NCI-H1417 (cell line): ENCODE data around the gene KRTDAP.

Experiments used
- DNase-seq, 3 experiments: peaks; one replicate each; lab custom pipeline; 2025; lab: John Stamatoyannopoulos, UW

Gene KRTDAP

DNA sequence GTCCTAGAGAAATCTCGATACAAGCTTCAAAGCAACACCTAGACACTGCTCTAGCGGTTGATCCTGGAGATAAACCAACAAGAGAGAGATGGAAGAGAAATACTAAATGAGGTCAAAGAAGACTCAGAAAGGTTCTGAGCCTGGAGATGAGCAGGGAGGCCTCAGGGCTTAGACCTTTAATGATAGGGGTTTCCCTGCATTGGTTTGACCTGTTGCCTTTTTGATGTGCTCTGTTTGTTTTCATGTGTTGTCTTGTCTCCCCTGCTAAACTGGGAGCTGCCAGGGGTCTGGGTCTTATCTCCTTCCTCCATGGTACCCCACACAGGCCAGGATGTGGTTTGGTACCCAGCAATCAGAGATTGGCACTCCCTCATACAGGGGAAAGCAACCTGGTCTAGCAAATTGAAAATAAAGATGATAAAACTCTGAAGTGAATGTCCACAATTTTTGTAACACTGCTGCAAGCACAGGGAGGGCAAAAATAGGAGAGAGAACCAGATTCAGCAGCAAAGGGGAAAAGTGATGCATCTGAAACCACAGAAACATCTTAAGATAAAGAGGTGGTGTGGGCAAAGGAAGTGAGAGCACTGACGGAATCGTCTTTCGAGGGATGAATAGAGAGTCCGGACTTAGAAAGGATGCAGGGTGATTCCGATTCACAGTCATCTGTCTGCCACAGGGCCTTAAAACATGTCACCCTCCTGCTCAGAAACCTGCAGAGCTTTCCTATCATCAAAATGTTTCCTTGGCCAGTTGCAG lies 38.7 kb downstream of the KRTDAP start:
- DNase-seq, result no peak

- peak in 2 of 3 experiments; percentile 79 to 92 for DNase-seq
Observed at GRCh38 chr19:35449359-35450043, 40.8 kb downstream of the KRTDAP start.

DNA sequence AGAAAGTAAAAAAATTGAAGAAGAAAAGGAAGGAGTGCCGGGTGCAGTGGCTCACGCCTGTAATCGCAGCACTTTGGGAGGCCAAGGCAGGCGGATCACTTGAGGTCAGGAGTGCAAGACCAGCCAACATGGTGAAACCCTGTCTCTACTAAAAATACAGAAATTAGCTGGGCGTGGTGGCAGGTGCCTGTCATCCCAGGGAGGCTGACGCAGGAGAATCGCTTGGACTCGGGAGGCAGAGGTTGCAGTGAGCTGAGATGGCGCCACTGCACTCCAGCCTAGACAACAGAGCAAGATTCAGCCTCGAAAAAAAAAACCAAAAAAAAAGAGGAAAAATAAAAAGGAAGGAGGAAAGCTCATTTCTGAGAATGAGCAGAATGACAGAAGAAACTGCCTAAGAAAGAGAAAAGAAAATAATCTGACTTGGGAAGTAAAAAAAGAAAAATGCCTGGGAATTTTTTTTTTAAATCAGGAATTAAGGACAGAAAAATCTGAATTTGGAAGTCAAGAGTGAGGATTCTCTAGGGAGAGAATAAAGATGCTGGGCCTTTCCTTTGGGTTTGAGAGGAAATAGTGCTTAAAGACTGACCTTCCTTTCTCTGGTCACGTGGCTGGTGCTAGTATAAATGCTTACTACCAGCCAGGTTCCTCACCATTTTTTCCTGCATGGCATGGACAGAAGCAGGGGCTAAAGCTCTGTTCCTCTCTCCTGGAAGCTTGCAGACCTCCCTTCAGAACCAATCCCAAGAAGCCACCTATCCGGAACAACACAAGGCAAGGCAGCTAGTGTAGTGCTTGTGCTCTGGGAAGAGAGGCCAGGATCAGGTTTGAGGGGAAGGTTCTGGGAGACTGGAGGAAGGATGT lies 42.4 kb downstream of the KRTDAP start, which contains the start of gene FFAR2:
FFAR2 (plus strand) TSS at position 652 of the 864 bp plus-strand sequence. CDS start 1,458 bp downstream, outside the sequence.
- no peak for DNase-seq

GRCh38 chr19:35445826-35446593 lies 44.3 kb downstream of the KRTDAP start:
- DNase-seq, result no peak

DNA sequence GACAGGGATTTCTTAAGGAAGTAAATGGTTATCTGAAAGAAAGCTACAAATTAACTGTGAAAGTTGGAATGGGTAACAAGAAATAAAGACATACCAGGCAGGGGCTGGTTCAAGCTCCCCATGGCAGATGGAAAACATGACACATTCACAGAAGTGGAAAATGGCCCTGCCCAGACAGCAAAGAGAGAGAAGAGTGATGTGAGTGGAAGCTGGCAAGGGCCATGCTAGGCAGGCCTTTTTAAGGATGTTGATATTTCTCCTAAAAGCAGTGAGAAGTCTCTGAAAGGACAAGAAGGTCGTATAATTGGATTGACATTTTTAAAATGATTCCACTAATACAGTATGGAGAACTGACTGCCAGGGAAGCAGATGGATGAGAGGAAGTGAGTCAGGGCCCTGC lies 45.5 kb downstream of the KRTDAP start:
- DNase-seq, result no peak

DNA sequence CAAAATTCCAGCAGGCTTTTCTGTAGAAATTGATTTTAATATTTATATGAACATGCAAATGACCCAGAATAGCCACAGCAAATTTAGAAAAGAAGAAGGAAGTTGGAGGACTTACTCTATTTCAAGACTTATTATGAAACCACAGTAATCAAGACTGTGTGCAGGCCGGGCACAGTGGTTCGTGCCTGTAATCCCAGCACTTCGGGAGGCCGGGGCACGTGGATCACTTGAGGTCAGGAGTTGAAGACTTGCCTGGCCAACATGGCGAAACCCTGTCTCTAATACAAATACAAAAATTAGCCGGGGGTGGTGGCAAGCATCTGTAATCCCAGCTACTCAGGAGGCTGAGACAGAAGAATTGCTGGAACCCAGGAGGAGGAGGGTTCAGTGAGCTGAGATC lies 48.2 kb downstream of the KRTDAP start:
- DNase-seq, result no peak

- no peak for DNase-seq
Observed at GRCh38 chr19:35439921-35440320, 50.3 kb downstream of the KRTDAP start.

DNA sequence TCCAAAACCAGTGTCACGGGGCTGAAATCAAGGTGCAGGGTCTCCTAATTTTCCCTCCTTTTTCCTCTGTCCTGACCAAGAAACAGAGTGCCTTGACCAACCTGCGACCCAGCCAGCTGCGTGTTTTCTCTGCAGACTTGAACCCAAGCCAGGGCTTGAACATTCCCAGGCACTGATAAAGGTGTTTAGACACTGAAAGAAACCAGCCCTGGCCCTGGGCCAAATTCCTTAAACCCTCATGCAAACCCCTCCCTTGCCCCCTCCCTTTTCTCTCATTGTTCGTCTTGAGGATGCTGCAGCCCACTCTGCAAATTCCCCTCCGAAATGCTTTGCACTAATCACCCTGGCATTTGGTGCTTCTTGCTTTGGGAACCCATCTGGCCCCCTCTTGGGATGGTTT lies 51.7 kb downstream of the KRTDAP start:
- DNase-seq, result no peak

GRCh38 chr19:35438096-35438495 lies 52.2 kb downstream of the KRTDAP start:
- DNase-seq, result no peak

DNA sequence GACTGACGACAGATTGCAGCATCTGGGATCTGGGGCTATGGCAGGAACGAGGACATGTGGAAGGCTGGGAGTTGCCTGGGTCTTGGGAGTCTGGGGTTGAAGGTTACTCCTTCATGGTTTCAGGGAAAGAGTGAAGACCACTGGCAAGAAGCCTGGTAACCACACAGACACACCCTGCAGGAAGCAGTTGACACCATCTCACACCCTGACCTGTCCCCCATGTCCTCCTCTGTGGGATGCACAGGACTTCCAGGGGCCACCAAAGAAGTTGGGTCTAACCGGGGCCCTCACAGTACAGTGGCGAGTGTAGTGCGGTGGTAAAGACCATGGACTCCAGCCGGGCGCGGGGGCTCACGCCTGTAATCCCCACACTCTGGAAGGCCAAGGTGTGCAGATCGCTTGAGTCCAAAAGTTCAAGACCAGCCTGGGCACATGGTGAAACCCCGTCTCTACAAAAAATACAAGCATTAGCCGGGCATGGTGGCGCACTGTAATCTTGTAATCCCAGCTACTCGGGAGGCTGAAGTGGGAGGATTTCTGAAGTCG lies 52.8 kb downstream of the KRTDAP start:
- DNase-seq, result no peak
